ENCODE data around the gene TMEM141.
"Not testable (repeated sequence)": the region's sequence is repeated elsewhere in the genome, so short reads cannot be mapped to it uniquely, and the experiment has no call there.

The TMEM141 gene

GRCh38 chr9:136773386-136774044 lies 17.6 kb upstream of the TMEM141 start:
- DNase-seq (ENCODE audit: low spot score) = peak; percentile 77

- DNase-seq (ENCODE audit: low spot score) = no peak
Observed at GRCh38 chr9:136774416-136775045, 16.6 kb upstream of the TMEM141 start.

DNA sequence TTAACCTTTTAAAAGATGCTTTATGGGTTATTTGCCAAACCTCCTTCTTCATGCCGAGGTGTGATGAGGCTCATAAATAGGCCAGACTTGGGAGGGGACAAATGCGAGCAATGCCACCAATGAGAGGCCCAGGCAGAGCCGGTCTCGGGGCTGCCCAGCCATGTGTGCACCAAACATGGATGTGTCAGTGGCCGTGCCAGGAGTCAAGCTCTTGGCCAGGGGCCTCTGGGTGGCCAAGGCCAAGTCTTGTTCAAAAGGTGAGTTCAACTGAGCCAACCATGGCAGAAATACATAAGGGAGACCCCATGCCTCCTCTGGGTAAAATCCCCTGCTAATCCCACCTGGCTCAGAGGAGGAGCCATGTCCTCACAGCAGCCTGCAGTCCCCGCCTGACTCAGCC lies 16.0 kb upstream of the TMEM141 start:
- DNase-seq (ENCODE audit: low spot score) = no peak

DNA sequence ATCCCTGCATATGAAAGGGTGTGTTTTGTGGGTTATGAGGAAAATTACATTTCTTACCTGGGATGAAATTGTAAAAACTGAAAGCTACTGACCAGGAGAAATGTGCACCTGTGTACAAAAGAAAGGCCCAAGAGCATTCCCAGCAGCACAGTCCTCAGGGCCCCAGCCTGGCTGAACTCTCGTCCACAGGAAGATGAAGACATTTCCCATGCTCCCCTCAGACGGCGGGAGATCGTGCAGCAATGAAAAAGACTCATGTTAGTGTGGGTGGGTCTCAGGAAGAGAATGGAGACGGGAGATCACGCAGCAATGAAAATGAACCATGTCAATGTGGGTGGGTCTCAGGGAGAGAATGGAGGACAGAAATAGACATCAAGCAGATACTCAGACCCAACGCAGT lies 14.2 kb upstream of the TMEM141 start:
- DNase-seq (ENCODE audit: low spot score) = no peak

DNA sequence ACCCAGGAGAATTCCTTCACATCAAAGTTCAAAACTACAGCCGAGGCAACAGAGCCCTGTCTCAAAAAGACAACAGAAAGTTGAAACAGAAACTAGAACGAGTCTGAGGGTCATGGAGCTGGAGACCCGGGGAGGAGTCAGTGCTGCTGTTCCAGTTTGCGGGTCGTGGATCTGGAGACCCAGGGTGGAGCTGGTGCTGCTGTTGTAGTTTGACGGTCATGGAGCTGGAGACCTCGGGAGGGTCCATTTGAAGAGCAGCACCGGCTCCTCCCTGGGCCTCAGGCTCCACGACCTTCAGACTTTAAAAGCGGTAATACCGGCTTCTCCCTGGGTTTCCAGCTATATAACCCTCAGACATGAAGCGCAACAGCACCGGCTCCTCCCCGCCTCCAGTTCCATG lies 13.8 kb upstream of the TMEM141 start:
- DNase-seq (ENCODE audit: low spot score) = no peak

DNA sequence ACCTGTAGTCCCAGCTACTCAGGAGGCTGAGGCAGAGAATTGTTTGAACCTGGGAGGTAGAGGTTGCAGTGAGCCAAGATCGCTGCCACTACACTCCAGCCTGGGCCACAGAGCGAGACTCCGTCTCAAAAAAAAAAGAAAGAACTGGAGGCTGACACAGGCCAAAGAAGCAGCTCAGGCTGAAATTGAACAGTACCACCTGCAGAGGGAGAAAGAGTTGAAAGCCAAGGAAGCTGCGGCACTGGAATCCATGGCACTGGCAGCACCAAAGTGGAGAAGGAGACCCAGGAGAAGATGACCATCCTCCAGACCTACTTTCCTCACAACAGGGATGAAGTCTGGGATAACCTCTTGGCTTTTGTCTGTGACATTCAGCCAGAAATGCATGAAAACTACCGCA lies 11.3 kb upstream of the TMEM141 start:
- DNase-seq (ENCODE audit: low spot score) = no peak

DNA sequence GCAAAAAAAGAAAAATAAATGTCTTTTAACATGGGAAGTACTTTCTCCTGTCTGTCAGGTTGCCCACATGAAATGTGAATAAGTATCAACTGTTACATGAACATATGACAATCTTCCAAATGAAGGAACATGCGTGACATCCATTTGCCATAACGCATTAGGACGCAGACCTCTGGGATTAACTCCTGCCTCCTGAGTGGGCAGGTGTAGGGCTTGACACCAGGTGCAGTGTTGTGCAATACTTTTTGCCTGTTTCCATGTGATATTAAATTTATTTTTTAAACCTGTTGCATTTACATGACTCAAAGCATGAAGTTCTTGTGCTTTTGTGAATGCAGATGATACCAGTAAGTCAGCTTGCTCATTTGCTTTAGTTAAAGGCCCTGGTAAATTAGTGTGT lies 8.7 kb upstream of the TMEM141 start:
- no peak for DNase-seq (ENCODE audit: low spot score)

- DNase-seq (ENCODE audit: low spot score) = no peak
Observed at GRCh38 chr9:136784249-136784996, 6.7 kb upstream of the TMEM141 start.

- no peak for DNase-seq (ENCODE audit: low spot score)
Observed at GRCh38 chr9:136784997-136785361, 6.2 kb upstream of the TMEM141 start.

DNA sequence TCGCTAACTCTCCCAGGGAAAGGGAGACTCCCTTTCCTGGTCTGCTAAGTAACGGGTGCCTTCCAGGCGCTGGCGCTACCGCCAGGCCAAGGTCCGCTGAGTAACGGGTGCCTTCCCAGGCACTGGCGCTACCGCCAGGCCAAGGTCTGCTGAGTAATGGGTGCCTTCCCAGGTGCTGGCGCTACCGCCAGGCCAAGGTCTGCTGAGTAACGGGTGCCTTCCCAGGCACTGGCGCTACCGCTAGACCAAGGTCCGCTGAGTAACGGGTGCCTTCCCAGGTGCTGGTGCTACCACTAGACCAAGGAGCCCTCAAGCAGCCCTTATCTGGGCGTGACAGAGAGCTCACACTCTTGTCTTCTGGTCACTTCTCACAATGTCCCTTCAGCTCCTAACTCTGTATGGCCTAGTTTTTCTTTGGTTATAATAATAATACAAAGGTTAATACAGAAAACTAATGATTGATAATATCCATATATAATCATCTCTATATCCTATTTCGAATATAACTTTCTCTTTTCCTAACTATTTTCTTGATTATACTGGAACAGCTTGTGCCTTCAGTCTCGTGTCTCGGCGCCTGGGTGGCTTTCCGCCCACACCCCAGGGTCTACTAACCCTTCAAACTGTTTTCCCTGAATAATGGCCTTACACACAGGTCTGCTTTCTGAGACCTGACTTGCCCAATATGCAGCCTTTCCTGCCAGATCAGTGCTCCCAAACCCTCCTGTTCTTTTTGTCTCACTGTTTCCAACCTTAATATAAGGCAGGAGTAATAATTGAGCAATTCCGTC lies 5.4 kb upstream of the TMEM141 start:
- not testable (repeated sequence) for DNase-seq (ENCODE audit: low spot score)

DNA sequence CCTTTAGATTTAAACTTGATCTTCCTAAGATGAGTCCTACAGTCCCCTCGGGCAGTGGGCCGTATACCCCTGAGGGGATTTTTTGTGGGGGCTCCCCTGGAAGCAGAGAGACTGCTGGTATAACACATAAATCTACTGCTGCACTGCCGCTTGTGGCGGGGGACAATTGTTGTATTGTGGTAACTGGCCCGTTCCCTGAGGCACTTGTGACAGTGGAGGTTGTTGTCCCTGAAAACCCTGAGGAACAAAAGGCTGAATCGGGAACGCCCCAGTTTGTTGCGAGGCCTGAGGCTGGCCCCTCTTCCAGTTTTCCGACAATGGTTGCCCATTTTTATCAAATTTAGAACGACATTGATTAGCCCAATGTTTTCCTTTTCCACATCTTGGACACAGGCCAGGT lies 4.7 kb upstream of the TMEM141 start:
- no peak for DNase-seq (ENCODE audit: low spot score)

- DNase-seq (ENCODE audit: low spot score) = not testable (repeated sequence)
Observed at GRCh38 chr9:136786983-136787382, 4.2 kb upstream of the TMEM141 start.

DNA sequence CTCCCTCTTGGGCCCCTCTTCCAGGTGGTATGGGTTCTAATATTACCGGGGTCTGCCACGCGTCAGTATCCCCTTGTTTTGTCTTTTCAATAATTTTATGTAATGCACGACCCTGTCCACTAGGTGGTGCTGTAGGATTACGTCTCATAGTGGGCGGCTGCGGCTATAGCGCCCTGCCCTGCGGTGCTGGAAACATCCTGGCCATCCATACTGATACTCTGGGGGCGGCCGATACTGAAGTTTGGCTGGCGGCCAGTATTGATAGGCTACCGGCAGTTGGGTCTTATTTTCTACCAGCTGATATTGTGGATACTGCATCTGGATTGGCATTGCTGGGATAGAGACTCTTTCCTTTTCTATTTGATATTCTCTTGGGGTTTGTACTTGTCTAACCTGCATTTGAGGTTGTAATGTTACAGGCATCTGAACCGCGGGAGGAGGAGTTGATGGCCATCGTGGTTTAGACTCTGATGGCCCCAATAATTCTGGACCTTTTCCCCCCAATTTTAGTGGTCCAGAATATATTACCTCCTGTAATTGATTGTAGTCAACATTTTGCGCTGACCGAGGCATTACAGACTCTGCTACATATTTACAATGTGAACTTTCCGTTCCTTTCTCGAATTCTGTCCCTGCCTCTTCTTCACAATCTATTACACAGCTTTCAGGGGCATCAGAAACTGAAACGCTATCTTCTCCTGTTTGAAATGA lies 3.3 kb upstream of the TMEM141 start:
- peak; percentile 80 for DNase-seq (ENCODE audit: low spot score)

- not testable (repeated sequence) for DNase-seq (ENCODE audit: low spot score)
Observed at GRCh38 chr9:136788644-136789522, 2.3 kb upstream of the TMEM141 start.

DNA sequence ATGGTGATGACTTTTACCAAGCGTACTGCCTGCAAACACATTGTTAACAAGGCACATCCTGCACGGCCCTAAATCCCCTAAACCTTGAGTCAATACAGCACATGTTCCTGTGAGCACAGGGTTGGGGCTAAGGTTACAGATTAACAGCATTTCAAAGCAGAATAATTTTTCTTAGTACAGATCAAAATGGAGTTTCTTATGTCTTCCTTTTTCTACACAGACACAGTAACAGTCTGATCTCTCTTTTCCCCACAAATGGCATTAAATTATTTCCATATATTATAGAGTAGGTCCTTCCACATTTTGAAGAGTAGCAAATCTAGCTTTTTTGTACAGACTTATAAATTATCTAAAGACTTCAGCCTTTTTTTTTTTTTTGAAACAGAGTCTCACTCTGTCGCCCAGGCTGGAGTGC lies 1.6 kb upstream of the TMEM141 start:
- DNase-seq (ENCODE audit: low spot score) = no peak

DNA sequence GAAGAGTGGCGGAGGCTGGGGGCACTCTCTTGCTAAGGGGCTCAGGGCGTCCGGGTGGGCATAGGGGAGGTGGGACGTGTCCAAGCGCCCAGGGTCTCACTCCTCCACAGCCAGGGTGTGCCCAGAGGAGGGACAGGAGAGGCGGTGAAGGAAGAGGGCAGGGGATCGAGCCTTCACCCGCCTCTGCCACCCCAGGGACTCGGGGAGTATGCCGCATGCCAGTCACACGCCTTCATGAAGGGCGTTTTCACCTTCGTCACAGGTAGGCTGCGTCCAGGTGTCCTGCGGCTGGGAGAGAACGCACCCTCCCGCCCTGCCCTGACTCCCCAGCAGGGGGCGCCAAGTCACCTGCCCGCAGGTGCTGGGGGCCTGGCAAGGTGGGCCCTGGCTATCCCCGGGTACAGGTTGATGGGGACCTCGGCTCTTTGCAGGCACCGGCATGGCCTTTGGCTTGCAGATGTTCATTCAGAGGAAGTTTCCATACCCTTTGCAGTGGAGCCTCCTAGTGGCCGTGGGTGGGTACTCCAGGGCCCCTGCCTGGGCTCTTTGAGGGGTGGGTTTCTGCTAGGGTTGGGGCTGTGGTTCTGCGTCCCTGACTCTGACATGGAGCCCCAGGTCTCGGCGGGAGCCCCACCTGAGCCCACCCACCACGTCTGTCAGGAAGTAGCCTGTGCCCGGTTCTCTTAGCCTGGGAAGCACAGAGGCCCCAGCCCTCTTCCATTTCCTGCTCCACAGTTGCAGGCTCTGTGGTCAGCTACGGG lies 552 bp downstream of the TMEM141 start:
- peak; percentile 58 for DNase-seq (ENCODE audit: low spot score)

- no peak for DNase-seq (ENCODE audit: low spot score)
Observed at GRCh38 chr9:136792321-136793085, 1.4 kb downstream of the TMEM141 start.

DNA sequence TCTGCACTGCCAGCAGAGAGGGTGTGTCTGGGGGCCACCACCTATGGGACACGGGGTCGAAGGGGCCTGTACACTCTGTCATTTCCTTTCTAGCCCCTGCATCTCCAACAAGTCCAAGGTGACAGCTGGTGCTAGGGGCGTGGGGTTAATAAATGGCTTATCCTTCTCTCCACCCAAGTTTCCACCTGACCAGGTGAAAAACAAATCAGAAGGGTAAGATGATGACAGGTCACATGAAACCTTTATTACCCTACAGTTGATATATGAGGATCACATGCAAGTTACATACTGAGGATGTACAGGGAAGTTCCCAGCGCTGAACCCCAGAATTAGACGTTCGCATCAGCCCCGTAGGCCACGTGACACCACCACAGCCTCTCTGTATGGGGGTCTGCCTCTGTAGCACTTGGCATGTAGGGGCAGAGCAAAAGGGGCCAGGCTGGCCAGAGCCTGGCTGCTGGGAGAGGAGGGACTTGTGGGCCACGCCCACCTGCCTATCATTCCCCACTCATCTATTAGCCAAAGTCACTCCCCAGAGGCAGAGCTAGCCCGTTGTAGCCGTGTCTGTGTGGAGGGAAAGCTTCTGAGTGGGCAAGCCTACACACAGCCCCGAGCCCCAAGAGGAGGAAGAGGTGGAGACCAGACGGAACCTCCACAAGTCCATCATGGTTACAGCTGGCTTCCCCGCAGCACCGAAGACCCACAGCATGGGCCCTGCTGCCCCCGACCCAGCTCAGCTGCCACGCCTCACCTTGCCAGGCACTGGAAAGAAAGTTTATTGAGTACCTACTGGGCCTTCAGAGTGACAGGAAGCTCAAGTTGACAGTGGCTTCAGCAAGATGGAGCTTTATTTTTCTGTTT lies 2.2 kb downstream of the TMEM141 start:
- DNase-seq (ENCODE audit: low spot score) = no peak

All from SK-N-DZ (cell line).